KMS-11 (cell line): ENCODE data around the gene SLC4A2.

Experiments used
- H2AFZ ChIP-seq: fragments of 200-600 bp; sonication (generic); 2 replicates; pipeline ENCODE4 v1.6.1; 2016; ENCODE audit warnings: antibody characterized with exemption, mixed run types, low read depth
- H3K27ac ChIP-seq: fragments of 200-600 bp; sonication (generic); 2 replicates; pipeline ENCODE4 v1.6.1; 2016; ENCODE audit warnings: mild to moderate bottlenecking, mixed run types
- H3K27me3 ChIP-seq: fragments of 200-600 bp; sonication (generic); 2 replicates; pipeline ENCODE4 v1.6.1; 2017; ENCODE audit warnings: mild to moderate bottlenecking, low read depth, mixed run types, moderate library complexity; ENCODE audit not compliant: insufficient read depth
- H3K36me3 ChIP-seq: fragments of 200-600 bp; sonication (generic); 2 replicates; pipeline ENCODE4 v1.6.1; 2017; ENCODE audit warnings: mild to moderate bottlenecking, mixed run types; ENCODE audit not compliant: insufficient read depth
- H3K4me1 ChIP-seq: fragments of 200-600 bp; sonication (generic); 2 replicates; pipeline ENCODE4 v1.6.1; 2016; ENCODE audit warnings: mild to moderate bottlenecking, low read depth, mixed run types; ENCODE audit not compliant: poor library complexity, severe bottlenecking
- H3K4me2 ChIP-seq: fragments of 200-600 bp; sonication (generic); 2 replicates; pipeline ENCODE4 v1.7.0; 2016; ENCODE audit warnings: mild to moderate bottlenecking, mixed run types
- H3K4me3 ChIP-seq: fragments of 200-600 bp; sonication (generic); IDR thresholded peaks from 2 replicates; pipeline ENCODE4 v1.6.1; 2017; ENCODE audit warnings: low read depth, low read length, mixed read lengths; ENCODE audit not compliant: insufficient read depth
- H3K79me2 ChIP-seq: fragments of 200-600 bp; sonication (generic); 2 replicates; pipeline ENCODE4 v1.6.1; 2016; ENCODE audit warnings: low read depth, mixed run types; ENCODE audit not compliant: insufficient read depth
- H3K9ac ChIP-seq: fragments of 200-600 bp; sonication (generic); 2 replicates; pipeline ENCODE4 v1.6.1; 2016; ENCODE audit warnings: mild to moderate bottlenecking, mixed run types
- H4K20me1 ChIP-seq: fragments of 200-600 bp; sonication (generic); 2 replicates; pipeline ENCODE4 v1.6.1; 2016; ENCODE audit warnings: mild to moderate bottlenecking, mixed run types; ENCODE audit not compliant: insufficient read depth
- CTCF ChIP-seq: fragments of 200-600 bp; sonication (generic); conservative IDR thresholded peaks from 2 replicates; pipeline ENCODE4 v1.6.1; 2017; ENCODE audit warnings: low read depth, mild to moderate bottlenecking, antibody characterized with exemption, low read length, moderate library complexity, mixed read lengths

Gene SLC4A2

GRCh38 chr7:151119055-151119415 is 59.6 kb downstream of the SLC4A2 start:
- H4K20me1 ChIP-seq: no peaks in the 10 kb centered on the region
- H3K36me3 ChIP-seq: peaks cover 8% of the 10 kb centered on the region; the same call in 1 of the 2 replicates
- no peaks in the 10 kb centered on the region for H3K79me2 ChIP-seq
- no peak overlapping the region for H3K4me2 ChIP-seq
- no peak overlapping the region for H3K9ac ChIP-seq
- no peak for TF ChIP-seq CTCF
- no peaks in the 10 kb centered on the region for H3K27me3 ChIP-seq
- no peak overlapping the region for H2AFZ ChIP-seq
- no peak overlapping the region for H3K4me3 ChIP-seq
- no peaks in the 10 kb centered on the region for H3K4me1 ChIP-seq
- H3K27ac ChIP-seq: no peak overlapping the region

- Histone ChIP-seq H3K79me2 (no peaks in the 10 kb centered on the region), H3K27ac (no peak overlapping the region), H2AFZ (no peak overlapping the region), H3K4me2 (no peak overlapping the region), H3K4me3 (no peak overlapping the region), H3K4me1 (no peaks in the 10 kb centered on the region), H3K36me3 (peaks cover 11% of the 10 kb centered on the region; the same call in 1 of the 2 replicates), H3K27me3 (no peaks in the 10 kb centered on the region), H4K20me1 (no peaks in the 10 kb centered on the region), H3K9ac (no peak overlapping the region)
- no peak for TF ChIP-seq CTCF
Measured at GRCh38 chr7:151119902-151120301, 60.5 kb downstream of the SLC4A2 start.

- no peak overlapping the region for H3K4me3 ChIP-seq
- peaks cover 11% of the 10 kb centered on the region; the same call in 1 of the 2 replicates for H3K36me3 ChIP-seq
- H3K4me1 ChIP-seq: no peaks in the 10 kb centered on the region
- H3K4me2 ChIP-seq: no peak overlapping the region
- H2AFZ ChIP-seq: no peak overlapping the region
- H3K27me3 ChIP-seq: no peaks in the 10 kb centered on the region
- no peak for TF ChIP-seq CTCF
- H3K79me2 ChIP-seq: no peaks in the 10 kb centered on the region
- no peaks in the 10 kb centered on the region for H4K20me1 ChIP-seq
- H3K9ac ChIP-seq: no peak overlapping the region
- H3K27ac ChIP-seq: no peak overlapping the region
Measured at GRCh38 chr7:151120896-151121295, 61.5 kb downstream of the SLC4A2 start.

GRCh38 chr7:151121380-151122170 is 62.2 kb downstream of the SLC4A2 start:
- Histone ChIP-seq H3K36me3 (peaks cover 11% of the 10 kb centered on the region; the same call in 1 of the 2 replicates), H3K9ac (no peak overlapping the region), H3K27me3 (no peaks in the 10 kb centered on the region), H3K4me1 (no peaks in the 10 kb centered on the region), H3K4me2 (no peak overlapping the region), H3K79me2 (no peaks in the 10 kb centered on the region), H4K20me1 (no peaks in the 10 kb centered on the region), H3K27ac (no peak overlapping the region), H2AFZ (no peak overlapping the region), H3K4me3 (no peak overlapping the region)
- no peak for TF ChIP-seq CTCF
